ENCODE measurements around the gene CAV3. TPM values are rescaled to one million over a fixed set of nuclear protein-coding genes. Genes with fewer than 3 reads are reported as not detected.

CAV3 gene
- total RNA-seq, 1 experiment from 2014 or later = not detected

DNA sequence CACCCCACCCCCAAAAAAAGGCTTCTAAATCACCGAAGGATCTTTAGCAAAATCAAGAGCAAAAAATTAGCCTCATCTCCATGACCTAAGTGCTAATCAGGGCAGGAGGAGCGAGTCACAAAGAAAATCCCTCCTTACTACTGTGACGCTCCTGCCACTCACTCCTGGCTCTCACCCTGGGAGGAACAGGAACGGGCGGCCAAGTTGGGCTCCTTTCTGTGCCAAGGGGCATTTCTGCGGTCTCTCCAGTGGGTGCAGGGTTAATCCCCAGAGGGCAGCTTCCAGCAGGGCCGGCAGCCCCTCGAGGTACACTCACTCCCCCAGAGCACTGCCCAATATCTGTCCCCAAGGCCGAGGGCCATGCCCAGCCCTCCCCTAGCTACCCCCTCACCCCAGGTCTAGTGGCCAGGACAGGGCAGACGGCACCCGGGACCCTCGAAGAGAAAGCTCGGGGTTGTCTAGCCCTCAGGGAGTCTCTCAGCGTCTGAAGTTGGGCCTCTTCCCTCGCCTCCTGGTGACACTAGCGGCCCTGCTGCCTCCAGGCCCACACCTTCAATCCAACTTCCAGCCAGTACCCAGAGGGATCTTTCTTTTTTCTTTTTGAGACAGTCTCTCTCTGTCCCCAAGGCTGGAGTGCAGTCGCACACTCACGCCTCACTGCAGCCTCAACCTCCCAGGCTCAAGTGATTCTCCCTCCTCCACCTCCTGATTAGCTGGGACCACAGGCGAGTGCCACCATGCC lies 706 bp downstream of the CAV3 start:
- Histone ChIP-seq H3K27me3 (ENCODE audit: insufficient read depth, low read length) (no peaks in the 10 kb centered on the region), H3K79me2 (ENCODE audit: insufficient read depth, low read length) (no peaks in the 10 kb centered on the region), H3K9me3 (ENCODE audit: control insufficient read depth in 1 of 2, insufficient read depth in 1 of 2, low read depth in 1 of 2, low read length in 2 of 2) (no peaks in the 10 kb centered on the region), H3K27ac (ENCODE audit: low read depth, low read length) (no peak overlapping the region), H2AFZ (ENCODE audit: low read depth, low read length, poor library complexity, severe bottlenecking) (no peak overlapping the region), H3K9ac (ENCODE audit: low read length) (no peak overlapping the region), H3K4me3 (replicated peaks in 1 of 2; ENCODE audit: low read depth in 1 of 2, low read length in 2 of 2) (no peak overlapping the region), H3K36me3 (ENCODE audit: control insufficient read depth in 1 of 2, insufficient read depth in 2 of 2, low read length in 2 of 2) (no peaks in the 10 kb centered on the region), H3K9me2 (ENCODE audit: insufficient read depth) (no peaks in the 10 kb centered on the region), H3K4me2 (ENCODE audit: low read length) (no peak overlapping the region), H4K20me1 (ENCODE audit: insufficient read depth) (no peaks in the 10 kb centered on the region), H3K4me1 (ENCODE audit: control insufficient read depth in 1 of 2, insufficient read depth in 2 of 2, low read length in 2 of 2) (peaks cover 11 to 53% of the 10 kb centered on the region in 2 experiments)
- no peak for DNase-seq (ENCODE audit: low read depth, low spot score)
- POLR2A ChIA-PET = no interaction called here
- intact Hi-C loops (cut with micrococcal nuclease) = no loop called here
- TF ChIP-seq RAD21 (IDR thresholded peaks at IDR 0.05; ENCODE audit: low read depth) (no peak), POLR2A (IDR thresholded peaks at IDR 0.05; ENCODE audit: borderline replicate concordance, extremely low read depth, insufficient read depth, insufficient read length) (no peak), JUND (IDR thresholded peaks at IDR 0.05) (no peak), SRF (IDR thresholded peaks at IDR 0.05; ENCODE audit: low read depth) (no peak), EGR1 (IDR thresholded peaks at IDR 0.05; ENCODE audit: low read depth) (no peak), TCF7L2 (IDR thresholded peaks at IDR 0.05; ENCODE audit: borderline replicate concordance, extremely low read depth, insufficient read depth, insufficient read length) (no peak), CEBPB (IDR thresholded peaks at IDR 0.05; ENCODE audit: low read depth) (no peak)
- TF ChIP-seq, protein P1, sequence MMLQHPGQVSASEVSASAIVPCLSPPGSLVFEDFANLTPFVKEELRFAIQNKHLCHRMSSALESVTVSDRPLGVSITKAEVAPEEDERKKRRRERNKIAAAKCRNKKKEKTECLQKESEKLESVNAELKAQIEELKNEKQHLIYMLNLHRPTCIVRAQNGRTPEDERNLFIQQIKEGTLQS (IDR thresholded peaks at IDR 0.05) = no peak
- TF ChIP-seq, protein P2, sequence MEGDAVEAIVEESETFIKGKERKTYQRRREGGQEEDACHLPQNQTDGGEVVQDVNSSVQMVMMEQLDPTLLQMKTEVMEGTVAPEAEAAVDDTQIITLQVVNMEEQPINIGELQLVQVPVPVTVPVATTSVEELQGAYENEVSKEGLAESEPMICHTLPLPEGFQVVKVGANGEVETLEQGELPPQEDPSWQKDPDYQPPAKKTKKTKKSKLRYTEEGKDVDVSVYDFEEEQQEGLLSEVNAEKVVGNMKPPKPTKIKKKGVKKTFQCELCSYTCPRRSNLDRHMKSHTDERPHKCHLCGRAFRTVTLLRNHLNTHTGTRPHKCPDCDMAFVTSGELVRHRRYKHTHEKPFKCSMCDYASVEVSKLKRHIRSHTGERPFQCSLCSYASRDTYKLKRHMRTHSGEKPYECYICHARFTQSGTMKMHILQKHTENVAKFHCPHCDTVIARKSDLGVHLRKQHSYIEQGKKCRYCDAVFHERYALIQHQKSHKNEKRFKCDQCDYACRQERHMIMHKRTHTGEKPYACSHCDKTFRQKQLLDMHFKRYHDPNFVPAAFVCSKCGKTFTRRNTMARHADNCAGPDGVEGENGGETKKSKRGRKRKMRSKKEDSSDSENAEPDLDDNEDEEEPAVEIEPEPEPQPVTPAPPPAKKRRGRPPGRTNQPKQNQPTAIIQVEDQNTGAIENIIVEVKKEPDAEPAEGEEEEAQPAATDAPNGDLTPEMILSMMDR (IDR thresholded peaks at IDR 0.05 in 2 of 3, conservative IDR thresholded peaks at IDR 0.05 in 1 of 3; ENCODE audit: borderline replicate concordance in 1 of 3, insufficient read depth in 1 of 3, low read depth in 2 of 3, low read length in 2 of 3) = no peak
- ATAC-seq = no peak
- RAD21 ChIA-PET (ENCODE audit: low non-redundant PET in 1 of 2, low total read pairs in 2 of 2, uncharacterized antibody in 2 of 2, unreplicated experiment in 2 of 2) = no interaction called here
- BruUV-seq (replicated peaks) = no TSS peak
- CTCF ChIA-PET = no interaction called here
